Endothelial cell of umbilical vein (primary cell): ENCODE data around the gene PRUNE2. TPM values are rescaled to one million over a fixed set of nuclear protein-coding genes. Genes with fewer than 3 reads are reported as not detected.

ENCODE experiments used
- BruUV-seq: library from RNA; stranded (reverse); fragments of 400-500 nt; replicated peaks from 2 replicates; lab custom pipeline; 2021; lab: Mats Ljungman, UMichigan
- CTCF ChIA-PET: fragments of 300-600, 350-600 bp; sonication (Branson Sonifier 250); formaldehyde crosslinking; loops from one replicate; lab custom pipeline; 2021; ENCODE audit warnings: antibody characterized with exemption, inconsistent platforms; lab: Charles Lee
- POLR2A ChIA-PET: fragments of 300-600, 350-600 bp; sonication (Branson Sonifier 250); formaldehyde crosslinking; loops from one replicate; lab custom pipeline; 2021; ENCODE audit warnings: antibody characterized with exemption, inconsistent platforms; lab: Charles Lee
- DNase-seq: peaks from one replicate; pipeline ENCODE4 v3.0.0-alpha.2; 2011; ENCODE audit warnings: low read depth, low spot score
- FAIRE-seq: peaks from 2 replicates; lab custom pipeline; 2011; peaks lifted over from hg19 to GRCh38; lab: Jason Lieb, UNC
- H2AFZ ChIP-seq: 2 replicates; pipeline ENCODE4 v1.6.0; 2012; ENCODE audit warnings: low read depth, low read length, control low read depth, inconsistent platforms
- H3K27ac ChIP-seq: 2 replicates; pipeline ENCODE4 v1.5.1; 2011; ENCODE audit warnings: low read depth, mild to moderate bottlenecking, control low read depth, low read length, moderate library complexity; ENCODE audit not compliant: insufficient read depth
- H3K27me3 ChIP-seq, 2 experiments: 2 replicates each; pipeline versions ENCODE4 v1.6.0 to v1.6.1; 2011; ENCODE audit warnings: low read length in 2 of 2, mixed read lengths in 1 of 2; ENCODE audit not compliant: control insufficient read depth in 2 of 2, insufficient read depth in 2 of 2
- H3K36me3 ChIP-seq, 2 experiments: 2 replicates in 1 of 2; 3 replicates in 1 of 2; pipeline ENCODE4 v1.5.1; 2011; ENCODE audit warnings: low read length in 2 of 2, mild to moderate bottlenecking in 1 of 2, moderate library complexity in 1 of 2; ENCODE audit not compliant: control insufficient read depth in 2 of 2, insufficient read depth in 2 of 2; ENCODE audit errors: extremely low read depth in 1 of 2
- H3K4me1 ChIP-seq: 3 replicates; pipeline ENCODE4 v1.5.1; 2011; ENCODE audit warnings: mild to moderate bottlenecking, low read length; ENCODE audit not compliant: control insufficient read depth, insufficient read depth; ENCODE audit errors: extremely low read depth
- H3K4me2 ChIP-seq: 2 replicates; pipeline ENCODE4 v1.6.1; 2011; ENCODE audit warnings: low read length, control low read depth, mixed read lengths; ENCODE audit not compliant: insufficient read depth
- H3K4me3 ChIP-seq, 3 experiments: fragments of 200-600 bp in 1 of 3; sonication (generic), shearing (Covaris generic) in 1 of 3; replicated peaks in 1 of 3; 2 replicates each; pipeline ENCODE4 v1.5.1; 2011 to 2016; ENCODE audit warnings: control low read depth in 3 of 3, low read length in 3 of 3, mild to moderate bottlenecking in 2 of 3, inconsistent platforms in 1 of 3, low read depth in 1 of 3, moderate library complexity in 1 of 3; ENCODE audit not compliant: insufficient read depth in 1 of 3
- H3K79me2 ChIP-seq: 2 replicates; pipeline ENCODE4 v1.6.0; 2012; ENCODE audit warnings: low read length, inconsistent platforms; ENCODE audit not compliant: control insufficient read depth, insufficient read depth
- H3K9ac ChIP-seq: replicated peaks from 2 replicates; pipeline ENCODE3; 2011; ENCODE audit warnings: low read length, control low read depth; ENCODE audit not compliant: insufficient read depth; ENCODE audit errors: extremely low read depth
- H3K9me1 ChIP-seq: replicated peaks from 3 replicates; pipeline ENCODE4 v1.6.0; 2011; ENCODE audit warnings: mild to moderate bottlenecking, low read length; ENCODE audit not compliant: control insufficient read depth, insufficient read depth; ENCODE audit errors: extremely low read depth
- H3K9me3 ChIP-seq: replicated peaks from 2 replicates; pipeline ENCODE4 v1.5.1; 2012; ENCODE audit warnings: low read length, inconsistent platforms; ENCODE audit not compliant: control insufficient read depth, insufficient read depth
- H4K20me1 ChIP-seq: replicated peaks from 2 replicates; pipeline ENCODE3; 2011; ENCODE audit warnings: mild to moderate bottlenecking, low read length; ENCODE audit not compliant: control insufficient read depth, insufficient read depth; ENCODE audit errors: extremely low read depth
- CTCF ChIP-seq, 2 donors: IDR thresholded peaks; 1 replicate in 1 of 2; 2 replicates in 1 of 2; pipeline ENCODE4 v1.5.1; 2011; ENCODE audit warnings: low read length in 2 of 2, mild to moderate bottlenecking in 2 of 2, moderate library complexity in 2 of 2, control low read depth in 1 of 2, inconsistent platforms in 1 of 2, low read depth in 1 of 2; ENCODE audit not compliant: insufficient read depth in 1 of 2; ENCODE audit errors: extremely low read depth in 1 of 2
- EZH2 ChIP-seq: IDR thresholded peaks from 2 replicates; pipeline ENCODE4 v1.6.1; 2012; ENCODE audit warnings: borderline replicate concordance, low read depth, mild to moderate bottlenecking, moderate library complexity, low read length, inconsistent platforms; ENCODE audit not compliant: severe bottlenecking
- FOS ChIP-seq: IDR thresholded peaks from 2 replicates; pipeline ENCODE4 v1.6.1; 2011; ENCODE audit warnings: mild to moderate bottlenecking, low read length, moderate library complexity, borderline replicate concordance; ENCODE audit not compliant: insufficient read depth
- GATA2 ChIP-seq: IDR thresholded peaks from 2 replicates; pipeline ENCODE4 v1.7.0; 2011; ENCODE audit warnings: low read depth, mild to moderate bottlenecking, moderate library complexity, mixed read lengths, low read length; ENCODE audit not compliant: insufficient read length, insufficient read depth
- JUN ChIP-seq: IDR thresholded peaks from 2 replicates; pipeline ENCODE4 v1.6.1; 2011; ENCODE audit warnings: borderline replicate concordance, low read depth; ENCODE audit not compliant: insufficient read length, insufficient read depth
- MYC ChIP-seq: IDR thresholded peaks from one replicate; pipeline ENCODE4 v1.6.1; 2011; ENCODE audit warnings: mild to moderate bottlenecking, low read depth, low read length
- POLR2A ChIP-seq: IDR thresholded peaks from 2 replicates; pipeline ENCODE4 v1.6.1; 2012; ENCODE audit warnings: low read depth, mild to moderate bottlenecking, control low read depth, low read length
- POLR2AphosphoS5 ChIP-seq: IDR thresholded peaks from 2 replicates; pipeline ENCODE4 v1.6.1; 2012; ENCODE audit warnings: low read depth, mild to moderate bottlenecking, control low read depth, low read length, moderate library complexity; ENCODE audit not compliant: insufficient read depth
- dilution Hi-C: fragments of 300-500 bp; cut with MboI; formaldehyde crosslinking; loops from one replicate; pipeline ENCODE4 v1.15.0; 2019; ENCODE audit warnings: low sequenced_read_pairs; ENCODE audit not compliant: extremely low pct_ligation_motif_present
- intact Hi-C: fragments of 100-400 bp; cut with micrococcal nuclease; formaldehyde crosslinking; loops from one replicate; pipeline ENCODE4 v1.10.0; 2022
- polyA plus RNA-seq, 4 experiments: library from polyadenylated mRNA; depleted of rRNA in 3 of 4; stranded (reverse) in 3 of 4; unstranded in 1 of 4; fragments of >200 nt; gene quantifications; 2 replicates each; pipeline versions ENCODE4 v1.2.1 to v1.2.3, GENCODE V29; 2011 to 2012; ENCODE audit warnings: missing spikeins in 1 of 4
- total RNA-seq: library from RNA; stranded (reverse); gene quantifications from 2 replicates; pipeline ENCODE4 v1.2.3, GENCODE V29; 2021
- TF ChIP-seq, protein P1 (sequence below): IDR thresholded peaks from 2 replicates; pipeline ENCODE4 v1.6.1; 2011; ENCODE audit not compliant: insufficient read depth, insufficient read length

The PRUNE2 gene
- total and polyA plus RNA-seq, 2 donors (not counting 3 experiments of a cell fraction or from before 2014, with no cell fraction given) = 15.8 to 21.7 TPM

DNA sequence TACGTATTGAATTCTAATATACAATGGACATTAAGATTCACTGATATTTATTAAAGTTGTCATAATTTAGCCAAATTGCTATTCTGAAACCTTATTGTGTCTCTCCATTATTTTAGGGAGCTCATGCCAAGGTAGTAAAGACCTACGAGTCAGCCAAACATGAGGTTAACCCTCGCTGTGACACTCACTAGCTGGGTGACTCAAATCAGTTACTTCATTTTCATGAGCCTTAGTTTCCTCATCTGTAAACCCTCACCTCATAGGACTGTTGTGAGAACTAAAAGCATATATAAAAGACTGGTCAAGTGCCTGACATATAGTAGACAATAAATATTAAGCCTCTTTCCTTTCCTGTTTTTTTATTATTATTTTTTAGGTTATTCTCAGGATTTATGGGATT is 185.7 kb downstream of the PRUNE2 start:
- H3K9me1 ChIP-seq = no peaks in the 10 kb centered on the region
- FAIRE-seq = no peak
- H3K4me3 ChIP-seq = no peak overlapping the region
- no peaks in the 10 kb centered on the region for H3K36me3 ChIP-seq
- DNase-seq = no peak
- no peak overlapping the region for H2AFZ ChIP-seq
- peaks cover 15% of the 10 kb centered on the region for H3K4me1 ChIP-seq
- H3K27ac ChIP-seq = no peak overlapping the region
- intact Hi-C loops = loop anchor here (5.0 kb wide), 1 partner anchor 1372 kb away; no protein-coding TSS in a partner anchor
- H3K27me3 ChIP-seq = peaks cover 2 to 5% of the 10 kb centered on the region in 2 experiments
- no peaks in the 10 kb centered on the region for H3K79me2 ChIP-seq
- ChIA-PET CTCF (interaction anchor here (1.4 to 2.2 kb wide), 2 partner anchors 13 to 16 kb away, joined by 3 to 5 read pairs; no protein-coding TSS in a partner anchor), POLR2A (no interaction called here)
- no peak overlapping the region for H3K9ac ChIP-seq
- H3K9me3 ChIP-seq = no peaks in the 10 kb centered on the region
- no peak overlapping the region for H3K4me2 ChIP-seq
- no peaks in the 10 kb centered on the region for H4K20me1 ChIP-seq
- dilution Hi-C loops = no loop called here
- no TSS peak for BruUV-seq
- TF ChIP-seq GATA2 (no peak), MYC (no peak), POLR2AphosphoS5 (no peak), FOS (no peak), POLR2A (no peak), EZH2 (no peak), CTCF (IDR thresholded peaks at IDR 0.05; ENCODE audit: extremely low read depth in 1 of 2, insufficient read depth in 1 of 2, low read depth in 1 of 2, low read length in 2 of 2) (no peak), JUN (no peak)
- TF ChIP-seq, protein P1, sequence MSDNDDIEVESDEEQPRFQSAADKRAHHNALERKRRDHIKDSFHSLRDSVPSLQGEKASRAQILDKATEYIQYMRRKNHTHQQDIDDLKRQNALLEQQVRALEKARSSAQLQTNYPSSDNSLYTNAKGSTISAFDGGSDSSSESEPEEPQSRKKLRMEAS = no peak
